ENCODE measurements around the gene PTPRR.

DNA sequence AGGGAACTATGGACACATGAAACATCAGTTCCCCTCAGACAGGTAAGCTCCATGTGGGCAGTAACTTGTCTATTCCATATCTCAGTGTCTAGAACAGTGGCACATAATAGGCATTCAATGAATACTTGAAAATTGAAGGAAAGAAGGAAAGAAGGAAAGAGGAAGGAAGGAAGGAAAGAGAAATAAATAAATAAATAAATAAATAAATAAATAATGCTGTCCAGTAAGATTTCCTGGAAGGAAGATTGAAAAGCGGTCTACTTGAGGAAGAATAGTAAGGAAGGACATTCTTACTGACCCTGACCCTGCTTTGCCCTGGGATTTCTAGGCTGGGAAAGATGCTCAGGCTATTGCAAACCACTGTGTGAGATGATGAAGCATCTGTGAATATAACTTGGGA lies 91.5 kb downstream of the PTPRR start:
- TF ChIP-seq, protein P1, sequence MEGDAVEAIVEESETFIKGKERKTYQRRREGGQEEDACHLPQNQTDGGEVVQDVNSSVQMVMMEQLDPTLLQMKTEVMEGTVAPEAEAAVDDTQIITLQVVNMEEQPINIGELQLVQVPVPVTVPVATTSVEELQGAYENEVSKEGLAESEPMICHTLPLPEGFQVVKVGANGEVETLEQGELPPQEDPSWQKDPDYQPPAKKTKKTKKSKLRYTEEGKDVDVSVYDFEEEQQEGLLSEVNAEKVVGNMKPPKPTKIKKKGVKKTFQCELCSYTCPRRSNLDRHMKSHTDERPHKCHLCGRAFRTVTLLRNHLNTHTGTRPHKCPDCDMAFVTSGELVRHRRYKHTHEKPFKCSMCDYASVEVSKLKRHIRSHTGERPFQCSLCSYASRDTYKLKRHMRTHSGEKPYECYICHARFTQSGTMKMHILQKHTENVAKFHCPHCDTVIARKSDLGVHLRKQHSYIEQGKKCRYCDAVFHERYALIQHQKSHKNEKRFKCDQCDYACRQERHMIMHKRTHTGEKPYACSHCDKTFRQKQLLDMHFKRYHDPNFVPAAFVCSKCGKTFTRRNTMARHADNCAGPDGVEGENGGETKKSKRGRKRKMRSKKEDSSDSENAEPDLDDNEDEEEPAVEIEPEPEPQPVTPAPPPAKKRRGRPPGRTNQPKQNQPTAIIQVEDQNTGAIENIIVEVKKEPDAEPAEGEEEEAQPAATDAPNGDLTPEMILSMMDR (IDR thresholded peaks at IDR 0.05; ENCODE audit: low read depth, low read length, missing input control) = no peak
- no peak for TF ChIP-seq RAD21 (IDR thresholded peaks at IDR 0.05)
- TF ChIP-seq, protein P2, sequence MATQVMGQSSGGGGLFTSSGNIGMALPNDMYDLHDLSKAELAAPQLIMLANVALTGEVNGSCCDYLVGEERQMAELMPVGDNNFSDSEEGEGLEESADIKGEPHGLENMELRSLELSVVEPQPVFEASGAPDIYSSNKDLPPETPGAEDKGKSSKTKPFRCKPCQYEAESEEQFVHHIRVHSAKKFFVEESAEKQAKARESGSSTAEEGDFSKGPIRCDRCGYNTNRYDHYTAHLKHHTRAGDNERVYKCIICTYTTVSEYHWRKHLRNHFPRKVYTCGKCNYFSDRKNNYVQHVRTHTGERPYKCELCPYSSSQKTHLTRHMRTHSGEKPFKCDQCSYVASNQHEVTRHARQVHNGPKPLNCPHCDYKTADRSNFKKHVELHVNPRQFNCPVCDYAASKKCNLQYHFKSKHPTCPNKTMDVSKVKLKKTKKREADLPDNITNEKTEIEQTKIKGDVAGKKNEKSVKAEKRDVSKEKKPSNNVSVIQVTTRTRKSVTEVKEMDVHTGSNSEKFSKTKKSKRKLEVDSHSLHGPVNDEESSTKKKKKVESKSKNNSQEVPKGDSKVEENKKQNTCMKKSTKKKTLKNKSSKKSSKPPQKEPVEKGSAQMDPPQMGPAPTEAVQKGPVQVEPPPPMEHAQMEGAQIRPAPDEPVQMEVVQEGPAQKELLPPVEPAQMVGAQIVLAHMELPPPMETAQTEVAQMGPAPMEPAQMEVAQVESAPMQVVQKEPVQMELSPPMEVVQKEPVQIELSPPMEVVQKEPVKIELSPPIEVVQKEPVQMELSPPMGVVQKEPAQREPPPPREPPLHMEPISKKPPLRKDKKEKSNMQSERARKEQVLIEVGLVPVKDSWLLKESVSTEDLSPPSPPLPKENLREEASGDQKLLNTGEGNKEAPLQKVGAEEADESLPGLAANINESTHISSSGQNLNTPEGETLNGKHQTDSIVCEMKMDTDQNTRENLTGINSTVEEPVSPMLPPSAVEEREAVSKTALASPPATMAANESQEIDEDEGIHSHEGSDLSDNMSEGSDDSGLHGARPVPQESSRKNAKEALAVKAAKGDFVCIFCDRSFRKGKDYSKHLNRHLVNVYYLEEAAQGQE (IDR thresholded peaks at IDR 0.05) = no peak
- TF ChIP-seq, protein P3, sequence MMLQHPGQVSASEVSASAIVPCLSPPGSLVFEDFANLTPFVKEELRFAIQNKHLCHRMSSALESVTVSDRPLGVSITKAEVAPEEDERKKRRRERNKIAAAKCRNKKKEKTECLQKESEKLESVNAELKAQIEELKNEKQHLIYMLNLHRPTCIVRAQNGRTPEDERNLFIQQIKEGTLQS (IDR thresholded peaks at IDR 0.05) = no peak
- TF ChIP-seq, protein P4, sequence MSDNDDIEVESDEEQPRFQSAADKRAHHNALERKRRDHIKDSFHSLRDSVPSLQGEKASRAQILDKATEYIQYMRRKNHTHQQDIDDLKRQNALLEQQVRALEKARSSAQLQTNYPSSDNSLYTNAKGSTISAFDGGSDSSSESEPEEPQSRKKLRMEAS (IDR thresholded peaks at IDR 0.05) = no peak
- TF ChIP-seq YY1 (IDR thresholded peaks at IDR 0.05) = no peak
- no peak for TF ChIP-seq GABPA (IDR thresholded peaks at IDR 0.05 in 1 of 2, conservative IDR thresholded peaks at IDR 0.05 in 1 of 2)
- no peak for TF ChIP-seq SP1 (IDR thresholded peaks at IDR 0.05)
- no peak for TF ChIP-seq FOXA1 (IDR thresholded peaks at IDR 0.05)
- TF ChIP-seq, protein P5, sequence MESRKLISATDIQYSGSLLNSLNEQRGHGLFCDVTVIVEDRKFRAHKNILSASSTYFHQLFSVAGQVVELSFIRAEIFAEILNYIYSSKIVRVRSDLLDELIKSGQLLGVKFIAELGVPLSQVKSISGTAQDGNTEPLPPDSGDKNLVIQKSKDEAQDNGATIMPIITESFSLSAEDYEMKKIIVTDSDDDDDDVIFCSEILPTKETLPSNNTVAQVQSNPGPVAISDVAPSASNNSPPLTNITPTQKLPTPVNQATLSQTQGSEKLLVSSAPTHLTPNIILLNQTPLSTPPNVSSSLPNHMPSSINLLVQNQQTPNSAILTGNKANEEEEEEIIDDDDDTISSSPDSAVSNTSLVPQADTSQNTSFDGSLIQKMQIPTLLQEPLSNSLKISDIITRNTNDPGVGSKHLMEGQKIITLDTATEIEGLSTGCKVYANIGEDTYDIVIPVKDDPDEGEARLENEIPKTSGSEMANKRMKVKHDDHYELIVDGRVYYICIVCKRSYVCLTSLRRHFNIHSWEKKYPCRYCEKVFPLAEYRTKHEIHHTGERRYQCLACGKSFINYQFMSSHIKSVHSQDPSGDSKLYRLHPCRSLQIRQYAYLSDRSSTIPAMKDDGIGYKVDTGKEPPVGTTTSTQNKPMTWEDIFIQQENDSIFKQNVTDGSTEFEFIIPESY (IDR thresholded peaks at IDR 0.05) = no peak

Data from liver (tissue), 3 donors.